HG03039 (cell line): ENCODE data around the gene DEGS2.

ENCODE experiments used
- ATAC-seq: cut with Tn5 transposase; IDR thresholded peaks from one replicate; pipeline ENCODE4 v1.9.1; 2021; ENCODE audit warnings: mild to moderate bottlenecking, moderate library complexity; ENCODE audit not compliant: unreplicated experiment

The DEGS2 gene

DNA sequence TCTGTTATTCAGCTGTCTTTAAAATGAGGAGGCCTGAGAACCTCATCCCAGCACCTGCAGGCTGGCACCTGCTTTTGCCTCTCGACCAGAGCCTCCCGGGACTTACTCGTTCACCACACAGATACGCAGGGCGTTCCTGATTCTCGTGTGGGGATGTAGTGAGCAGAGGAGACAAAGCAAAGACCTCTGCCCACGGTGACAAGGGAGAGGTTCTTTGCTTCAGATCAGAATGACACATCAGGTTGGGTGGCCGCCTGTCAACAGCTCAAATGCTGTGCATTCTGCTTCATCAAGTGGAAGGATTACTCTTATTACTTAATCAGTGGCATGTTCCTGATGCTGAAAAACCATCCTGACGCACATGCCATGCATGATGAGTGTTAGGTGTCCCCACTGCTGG, 24.4 kb downstream of the DEGS2 start:
- no peak for ATAC-seq

DNA sequence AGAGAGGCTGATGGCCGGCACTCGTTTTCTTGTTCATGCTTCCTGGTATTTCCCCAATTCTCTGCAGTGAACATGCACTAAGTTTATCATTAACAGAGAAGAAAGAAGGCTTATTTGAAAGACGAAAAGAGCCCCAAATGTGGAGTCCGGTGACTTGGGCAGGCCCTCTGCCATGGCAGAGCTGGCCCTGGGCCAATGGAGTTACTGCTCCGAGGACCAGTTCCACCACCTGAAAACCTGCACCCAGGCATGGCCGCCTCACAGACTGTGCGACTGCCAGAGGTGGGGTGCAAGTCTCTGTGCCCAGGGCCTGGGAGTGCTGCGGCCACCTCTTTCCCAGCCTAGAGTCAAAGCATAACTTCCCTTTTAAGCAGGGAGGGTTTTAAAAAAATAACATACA, 24.9 kb downstream of the DEGS2 start:
- ATAC-seq: no peak

DNA sequence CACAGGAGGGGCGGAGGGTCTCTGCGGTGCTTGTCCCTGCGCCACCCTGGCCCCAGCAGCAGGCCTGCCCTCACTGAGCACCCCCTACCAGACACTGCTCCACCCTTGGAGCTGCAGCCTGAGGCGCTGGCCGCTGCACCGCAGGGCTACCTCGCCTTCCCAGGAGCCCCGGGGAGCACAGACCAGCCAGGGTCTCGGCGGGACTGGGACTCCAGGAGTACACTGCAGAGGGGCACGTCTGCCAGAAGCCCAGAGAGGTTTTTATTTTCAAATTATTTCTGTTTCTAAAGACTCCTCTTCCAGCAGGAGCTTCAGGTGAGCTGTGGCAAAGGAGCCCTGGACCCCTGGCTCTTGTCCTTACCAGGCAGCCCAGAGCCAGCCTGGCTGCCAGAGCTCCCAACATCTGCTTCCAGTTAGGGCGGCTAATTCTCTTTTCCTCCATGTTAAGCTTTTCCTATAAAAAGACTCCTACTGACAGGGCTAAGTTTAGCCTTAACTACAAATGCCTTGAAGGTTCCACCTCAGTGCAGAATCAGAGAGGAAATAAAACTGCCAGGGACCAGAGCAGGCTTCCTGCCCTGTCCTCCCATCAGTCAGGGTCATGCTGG, 26.4 kb downstream of the DEGS2 start:
- ATAC-seq: no peak

GRCh38 chr14:100132161-100132902, 27.1 kb downstream of the DEGS2 start:
- no peak for ATAC-seq

DNA sequence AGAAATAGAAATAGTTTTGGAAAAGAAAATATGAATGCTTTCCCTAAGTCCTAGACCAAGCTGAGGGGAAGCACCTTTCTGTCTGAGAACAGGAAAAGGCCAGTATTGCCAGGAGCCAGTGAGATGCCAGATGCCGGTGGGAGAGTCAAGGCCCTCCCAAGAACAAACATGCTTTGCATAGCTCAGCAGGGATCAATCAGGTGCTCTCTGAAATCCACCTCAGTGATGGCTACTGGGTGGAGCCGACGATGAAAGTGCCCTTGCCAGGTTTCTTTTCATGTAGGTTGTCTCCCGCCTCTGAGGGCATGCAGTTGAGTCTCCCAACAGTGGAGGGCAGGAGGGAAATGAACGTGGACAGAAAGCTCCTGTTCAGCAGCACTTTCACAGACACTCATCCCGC, 28.3 kb downstream of the DEGS2 start:
- ATAC-seq: no peak

- ATAC-seq: no peak
Observed at GRCh38 chr14:100130521-100130920, 28.9 kb downstream of the DEGS2 start.

DNA sequence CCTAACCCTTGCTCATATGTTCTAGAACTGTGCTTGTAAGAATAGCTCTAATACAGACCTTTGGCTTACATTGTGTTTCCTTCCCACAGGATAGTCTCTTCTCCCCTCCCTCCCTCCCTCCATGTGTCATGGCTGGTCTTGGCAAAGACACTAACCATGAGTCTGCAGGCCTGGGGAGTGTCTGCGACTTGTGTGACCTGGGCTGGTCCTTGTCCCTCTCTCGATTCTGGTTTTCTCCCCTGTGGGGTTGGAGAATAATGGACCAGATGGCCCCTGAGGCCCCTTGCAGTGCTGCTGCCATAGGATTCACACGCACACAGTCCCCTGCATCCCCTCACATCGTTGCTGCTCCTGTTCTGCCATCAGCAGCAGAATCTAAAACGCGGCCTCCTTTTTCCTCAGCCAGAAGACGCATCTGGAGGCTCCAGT, 30.3 kb downstream of the DEGS2 start:
- ATAC-seq: no peak

DNA sequence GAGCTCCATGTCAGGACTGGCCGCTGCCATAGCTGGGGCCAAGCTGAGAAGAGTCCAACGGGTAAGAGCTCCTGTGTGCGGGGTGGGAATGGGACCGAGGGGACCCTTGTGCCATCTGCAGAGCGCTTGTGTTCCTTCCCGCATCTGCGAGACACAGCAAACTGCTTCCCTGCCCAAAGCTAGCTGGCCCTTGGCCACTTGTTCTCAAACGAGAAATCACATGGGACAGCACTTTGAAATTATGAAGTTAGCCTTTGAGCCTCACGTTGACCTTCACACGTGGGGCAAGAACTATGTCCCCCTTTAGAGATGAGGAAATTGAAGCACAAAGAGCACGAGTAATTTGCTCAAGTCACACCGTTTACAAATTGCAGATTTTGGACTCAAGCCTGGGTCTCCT, 30.8 kb downstream of the DEGS2 start:
- ATAC-seq: no peak

GRCh38 chr14:100127853-100128455, 31.5 kb downstream of the DEGS2 start:
- no peak for ATAC-seq

GRCh38 chr14:100126401-100126800, 33.0 kb downstream of the DEGS2 start:
- ATAC-seq: no peak

DNA sequence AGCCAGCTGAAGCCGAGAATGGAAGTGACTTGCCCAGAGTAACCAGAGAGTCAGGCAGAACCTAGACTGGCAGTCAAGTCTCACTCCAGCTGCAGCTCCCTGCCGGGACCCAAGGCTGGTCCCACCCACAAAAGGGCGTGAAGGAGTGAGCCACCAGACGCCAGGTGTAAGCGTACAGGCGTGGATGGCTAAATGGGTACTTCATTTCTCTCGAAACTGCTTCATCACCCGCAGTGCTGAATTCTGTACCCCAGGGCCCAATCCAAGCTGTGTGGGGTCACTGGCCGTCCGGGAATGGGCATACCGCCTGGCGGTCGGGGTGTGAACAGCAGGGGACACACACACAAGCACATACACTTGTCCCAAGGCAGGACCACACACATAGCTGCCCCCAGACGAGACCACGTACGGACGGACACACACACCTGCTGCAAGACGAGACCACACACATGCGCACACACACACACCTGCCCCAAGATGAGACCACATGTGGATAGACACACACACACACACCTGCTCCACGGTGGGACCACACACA, 34.8 kb downstream of the DEGS2 start:
- ATAC-seq: no peak

GRCh38 chr14:100123618-100124017, 35.8 kb downstream of the DEGS2 start:
- ATAC-seq: no peak

DNA sequence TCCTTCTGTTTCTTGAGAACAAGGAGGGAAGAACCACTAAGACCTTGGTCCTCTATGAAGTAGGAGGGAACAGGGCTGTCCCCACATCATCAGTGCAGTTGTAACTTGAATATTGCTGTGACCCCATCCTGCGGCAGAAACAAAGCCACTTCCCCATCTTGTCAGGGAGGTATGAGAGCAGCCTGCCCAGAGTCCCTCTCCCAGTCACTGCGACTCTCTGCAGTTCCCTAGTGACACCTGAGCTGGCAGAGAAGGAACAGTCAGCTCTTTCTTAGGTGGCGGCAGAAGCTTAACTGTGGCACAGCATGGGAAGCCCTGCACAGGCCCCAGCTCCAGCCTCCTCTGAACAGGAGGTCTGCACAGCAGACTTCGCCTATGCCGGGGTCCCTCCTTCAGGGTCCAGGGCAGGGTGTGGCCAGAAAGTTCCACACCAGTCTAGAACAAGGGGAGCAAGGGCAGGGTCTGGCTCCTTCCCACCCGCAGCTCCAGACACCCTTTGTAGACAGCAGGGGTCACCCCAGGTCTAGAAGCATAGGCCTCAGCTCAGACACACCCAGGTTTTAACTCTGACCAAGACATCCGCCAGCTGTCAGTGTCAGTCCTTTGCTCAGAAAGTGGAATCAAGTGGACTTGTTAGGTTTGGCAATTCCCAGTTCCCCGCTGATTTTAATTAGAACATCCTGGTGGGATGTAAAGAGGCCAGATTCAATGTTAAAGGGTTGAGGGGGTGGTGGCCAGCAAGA, 36.8 kb downstream of the DEGS2 start:
- ATAC-seq: no peak

- ATAC-seq: no peak
Observed at GRCh38 chr14:100121643-100122480, 37.6 kb downstream of the DEGS2 start.

DNA sequence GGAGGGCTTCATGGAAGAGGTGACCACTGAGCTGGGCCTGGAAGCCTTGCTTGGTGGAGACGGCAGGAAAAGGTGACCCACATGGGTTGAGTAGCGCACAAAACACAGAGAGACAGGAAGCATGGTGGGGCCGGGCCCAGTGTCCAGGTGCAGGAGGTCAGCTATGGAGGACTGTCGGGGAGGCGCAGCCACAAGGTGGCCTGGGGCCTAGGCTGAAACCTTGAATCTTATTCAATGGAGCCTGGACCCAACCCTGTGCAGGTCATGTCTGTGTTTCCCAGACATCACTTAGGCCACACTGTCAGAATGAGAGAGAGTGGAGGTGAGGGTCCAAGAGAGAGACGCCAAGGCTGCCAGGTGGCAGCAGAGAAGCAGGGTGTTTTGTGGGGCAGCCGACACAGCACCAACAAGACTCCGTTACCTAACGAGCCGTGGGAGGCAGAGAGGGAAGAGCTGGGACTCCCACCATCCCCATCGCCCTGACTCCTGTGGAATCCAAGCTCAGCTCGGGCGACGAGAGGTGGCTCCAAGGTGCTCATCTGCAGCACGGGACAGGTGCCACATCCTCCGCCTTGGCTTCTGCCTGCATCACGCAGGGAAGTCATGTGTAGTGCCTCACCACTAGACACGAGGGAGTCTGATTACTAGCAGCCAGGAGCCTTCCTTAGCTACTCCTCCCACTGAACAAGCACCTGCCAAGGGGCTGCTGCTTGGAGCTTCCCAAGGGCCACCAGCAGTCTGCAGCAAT, 38.7 kb downstream of the DEGS2 start:
- ATAC-seq: no peak

- ATAC-seq: no peak
Observed at GRCh38 chr14:100119251-100119650, 40.2 kb downstream of the DEGS2 start.

- no peak for ATAC-seq
Observed at GRCh38 chr14:100118396-100119011, 40.9 kb downstream of the DEGS2 start.

DNA sequence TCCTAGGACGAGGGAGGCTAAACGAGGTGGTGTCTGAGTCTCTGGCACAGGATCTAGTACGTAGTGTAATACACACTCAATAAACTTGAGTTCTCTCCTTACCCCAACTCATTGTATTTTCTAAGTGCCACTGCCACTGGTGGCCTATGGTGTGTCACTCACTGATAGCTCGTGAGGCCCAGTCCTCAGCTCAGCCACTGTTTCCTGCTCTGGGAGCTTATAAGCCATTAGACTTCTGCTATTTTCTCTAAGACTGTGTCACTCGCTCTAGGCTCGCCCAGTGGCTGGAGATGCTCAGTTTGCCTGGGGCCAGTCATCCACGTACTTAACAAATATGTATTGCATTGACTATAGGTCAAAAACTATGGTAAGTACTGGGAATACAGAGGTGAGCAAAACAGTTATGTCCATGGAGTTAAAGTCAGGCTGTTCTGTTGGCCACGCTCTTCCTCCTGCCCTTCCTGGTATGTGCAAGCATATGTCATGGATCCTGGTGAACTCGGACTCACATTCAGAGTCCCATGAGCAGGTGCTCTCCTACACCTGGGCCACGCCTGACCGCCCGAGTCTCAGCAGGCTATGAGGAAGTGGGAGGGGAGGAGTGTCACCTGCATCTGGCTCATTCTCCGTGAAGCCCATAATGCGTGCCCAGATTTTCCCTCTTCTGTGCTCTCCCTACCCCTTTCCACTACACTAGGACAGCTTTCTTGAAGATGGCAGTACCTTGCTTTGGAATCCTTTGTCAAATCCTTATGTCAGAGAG, 41.6 kb downstream of the DEGS2 start:
- no peak for ATAC-seq

DNA sequence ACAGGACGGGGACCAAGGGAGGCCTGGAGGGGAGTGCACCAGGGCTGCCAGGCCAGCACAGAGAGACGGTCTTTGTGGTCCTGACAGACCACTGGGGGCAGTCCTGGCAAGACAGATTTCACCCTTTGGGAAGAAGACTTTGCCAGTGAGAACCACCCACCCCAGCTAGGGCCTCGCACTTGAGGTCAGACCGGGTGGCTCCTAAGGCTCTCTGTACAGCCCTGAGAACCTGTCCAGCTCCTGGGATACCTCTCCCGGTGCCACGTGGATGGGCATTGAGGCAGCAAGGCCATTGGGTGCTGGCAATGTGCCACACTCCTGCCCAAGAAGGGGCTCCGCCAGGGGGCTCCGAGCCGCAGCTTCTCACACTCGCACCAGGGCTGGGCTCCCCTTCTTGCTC, 42.4 kb downstream of the DEGS2 start:
- no peak for ATAC-seq
